ENCODE data around the gene BRK1. TPM values are rescaled to one million over a fixed set of nuclear protein-coding genes. Genes with fewer than 3 reads are reported as not detected.
"Not testable (repeated sequence)": the region's sequence is repeated elsewhere in the genome, so short reads cannot be mapped to it uniquely, and the experiment has no call there.

BRK1 gene
- total RNA-seq, 1 donor from 2014 or later, result 82.6 TPM

DNA sequence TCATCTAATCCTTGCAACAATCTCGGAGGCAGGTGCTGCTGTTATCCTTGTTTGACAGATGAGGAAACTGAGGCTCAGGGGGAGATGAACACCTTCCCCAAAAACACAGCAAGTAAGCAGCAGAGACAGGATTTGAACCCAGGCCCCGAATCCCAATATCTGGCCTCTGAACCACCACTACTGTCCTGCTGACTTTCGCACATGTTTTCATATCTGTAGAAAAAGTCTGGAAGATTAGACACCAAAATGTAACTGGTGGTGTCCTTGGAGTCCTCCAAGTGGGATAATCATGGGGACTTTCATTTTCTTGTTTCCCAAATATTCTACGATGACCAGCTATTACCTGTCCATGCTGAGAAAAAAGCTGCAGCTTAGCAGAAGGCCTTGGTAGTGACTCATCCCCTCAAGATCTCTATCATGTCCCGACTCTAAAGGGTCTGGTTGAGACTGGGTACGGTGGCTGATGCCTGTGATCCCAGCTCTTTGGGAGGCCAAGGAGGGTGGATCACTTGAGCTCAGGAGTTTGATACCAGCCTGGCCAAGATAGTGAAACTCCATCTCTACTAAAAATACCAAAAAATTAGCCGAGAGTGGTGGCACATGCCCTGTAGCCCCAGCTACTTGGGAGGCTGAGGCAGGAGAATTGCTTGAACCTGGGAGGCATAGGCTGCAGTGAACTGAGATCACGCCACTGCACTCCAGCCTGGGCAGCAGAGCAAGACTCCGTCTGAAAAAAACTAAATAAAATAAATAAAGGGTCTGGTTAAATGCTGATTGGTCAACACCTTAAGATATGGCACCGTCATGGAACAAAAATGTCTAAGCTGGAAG, 57.8 kb downstream of the BRK1 start:
- no peak for DNase-seq (ENCODE audit: low spot score)
- intact Hi-C loops (cut with DNase I), result no loop called here

DNA sequence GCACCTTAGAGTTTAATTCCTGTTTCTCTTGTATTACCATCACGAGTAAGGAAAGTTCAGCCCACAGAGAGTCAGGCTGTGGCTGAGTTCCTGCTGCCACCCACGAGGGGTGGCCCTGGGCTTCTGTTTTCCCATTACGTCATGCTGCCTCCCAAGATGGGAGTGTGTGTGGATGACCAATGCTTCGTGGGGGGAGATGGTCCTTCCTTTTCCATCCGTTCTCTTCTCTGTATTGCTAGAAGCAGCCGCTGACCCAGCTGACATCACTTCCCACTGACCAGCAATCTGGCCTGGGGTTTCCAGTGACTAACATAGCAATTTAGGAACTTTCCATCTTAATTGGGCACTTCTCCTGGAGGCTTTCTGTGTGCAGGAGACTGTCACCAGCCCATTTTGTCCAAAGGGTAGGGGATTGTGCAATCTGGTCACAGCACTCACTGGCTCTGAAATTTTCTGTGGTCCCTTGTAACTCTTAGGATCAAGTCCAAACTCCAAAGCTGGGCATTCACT, 58.5 kb downstream of the BRK1 start:
- intact Hi-C loops (cut with DNase I), result no loop called here

DNA sequence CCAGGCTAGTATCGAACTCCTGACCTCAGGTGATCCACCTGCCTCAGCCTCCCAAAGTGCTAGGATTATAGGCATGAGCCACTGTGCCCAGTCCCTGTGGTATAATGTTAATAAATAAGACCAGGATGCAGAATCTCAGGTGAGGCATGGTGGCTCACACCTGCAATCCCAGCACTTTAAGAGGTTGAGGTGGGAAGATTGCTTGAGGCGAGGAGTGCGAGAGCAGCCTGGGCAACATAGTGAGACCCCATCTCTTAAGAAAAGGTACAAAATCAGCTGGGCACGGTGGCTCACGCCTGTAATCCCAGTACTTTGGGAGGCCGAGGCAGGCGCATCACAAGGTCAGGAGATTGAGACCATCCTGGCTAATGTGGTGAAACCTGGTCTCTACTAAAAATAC, 59.9 kb downstream of the BRK1 start:
- intact Hi-C loops (cut with DNase I); DNase-seq (ENCODE audit: low spot score): not testable (repeated sequence)

More for the DNA sequence above, 58.5 kb downstream of the BRK1 start:
- DNase-seq (ENCODE audit: low spot score), result peak; percentile 84

DNA sequence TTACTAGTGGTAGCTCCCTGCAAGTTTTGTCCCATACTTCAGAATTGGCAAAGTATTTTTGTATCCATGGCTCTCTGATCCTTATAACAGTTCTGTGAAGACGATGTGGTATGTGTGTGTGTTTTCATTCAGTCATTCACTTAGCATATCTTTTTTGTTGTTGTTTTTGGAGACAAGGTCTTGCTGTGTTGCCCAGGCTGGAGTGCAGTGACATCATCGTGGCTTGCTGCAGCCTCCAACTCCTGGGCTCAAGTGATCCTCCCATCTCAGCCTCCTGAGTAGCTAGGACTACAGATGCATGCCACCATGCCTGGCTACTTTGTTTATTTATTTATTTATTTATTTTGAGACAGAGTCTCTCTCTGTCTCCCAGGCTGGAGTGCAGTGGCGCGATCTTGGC, 60.7 kb downstream of the BRK1 start:
- DNase-seq (ENCODE audit: low spot score); intact Hi-C loops (cut with DNase I): not testable (repeated sequence)

Other genes with a start within 250 kb of the BRK1 start
- 1.9 TPM for gene CIDEC, start 235.4 kb upstream of the BRK1 start, total RNA-seq
- 17.3 TPM for gene JAGN1, start 225.1 kb upstream of the BRK1 start, total RNA-seq
- 1.1 TPM for gene IL17RE, start 212.8 kb upstream of the BRK1 start, total RNA-seq
- 20.4 TPM for gene IL17RC, start 198.6 kb upstream of the BRK1 start, total RNA-seq
- gene CRELD1, start 181.8 kb upstream of the BRK1 start, total RNA-seq, result 60.1 TPM
- 1.6 TPM for gene PRRT3, start 163.3 kb upstream of the BRK1 start, total RNA-seq
- gene EMC3, start 128.8 kb upstream of the BRK1 start, total RNA-seq, result 59.6 TPM
- 0.48 TPM for gene FANCD2, start 89.2 kb upstream of the BRK1 start, total RNA-seq
- not detected for gene FANCD2OS, start 7.4 kb upstream of the BRK1 start, total RNA-seq
- 11.8 TPM for gene VHL, start 26.1 kb downstream of the BRK1 start, total RNA-seq
- 1.9 TPM for gene IRAK2, start 49.2 kb downstream of the BRK1 start, total RNA-seq
- 19.8 TPM for gene TATDN2, start 132.8 kb downstream of the BRK1 start, total RNA-seq
- gene GHRL, start 177.3 kb downstream of the BRK1 start, total RNA-seq, result 0.48 TPM
- 59.2 TPM for gene SEC13, start 205.4 kb downstream of the BRK1 start, total RNA-seq

All from cardiac septum (tissue), 1 donor.